Activated T-helper 2 cell treated with anti-CD3 and anti-CD28 coated beads, Interferon-gamma antibody, Interleukin-2, Interleukin-4, amounts not matched to agents 10 μg/mL and 5 μg/mL and 100 μg/mL, durations not matched to agents 14 hours and 24 hours and 36 hours (primary cell): ENCODE results near the gene CTPS1. TPM values are rescaled to one million over a fixed set of nuclear protein-coding genes. Genes with fewer than 3 reads are reported as not detected.
A peak's percentile ranks its signal among the peaks of the same experiment; 100 is the strongest.

ENCODE experiments used
- DNase-seq: peaks from one replicate; pipeline ENCODE4 v3.0.0; 2021; ENCODE audit warnings: low spot score
- H3K27ac Mint-ChIP-seq: one replicate; pipeline ENCODE4 v1.8.0; 2021; ENCODE audit warnings: mixed read lengths
- H3K27me3 Mint-ChIP-seq: one replicate; pipeline ENCODE4 v1.8.0; 2021; ENCODE audit warnings: low read depth, mixed read lengths
- H3K36me3 Mint-ChIP-seq: one replicate; pipeline ENCODE4 v1.8.0; 2021; ENCODE audit warnings: low read depth, mixed read lengths
- H3K4me1 Mint-ChIP-seq: one replicate; pipeline ENCODE4 v1.8.0; 2021; ENCODE audit warnings: low read depth, mixed read lengths
- H3K4me3 Mint-ChIP-seq: one replicate; pipeline ENCODE4 v1.8.0; 2021; ENCODE audit warnings: low read depth, mild to moderate bottlenecking, moderate library complexity, mixed read lengths
- H3K9me3 Mint-ChIP-seq: one replicate; pipeline ENCODE4 v1.8.0; 2021; ENCODE audit warnings: mixed read lengths
- intact Hi-C: fragments of 100-400 bp; cut with micrococcal nuclease; formaldehyde crosslinking; loops from one replicate; pipeline ENCODE4 v1.15.1; 2023
- total RNA-seq: library from RNA; stranded (reverse); gene quantifications from 2 replicates; pipeline ENCODE4 v1.2.3, GENCODE V29; 2022

CTPS1 gene
- total RNA-seq, 1 donor from 2014 or later: 124 TPM

GRCh38 chr1:40976952-40977690, 2.4 kb upstream of the CTPS1 start:
- peak overlapping the region; percentile 0 for H3K27ac Mint-ChIP-seq
- DNase-seq: no peak
- peaks cover 17% of the 10 kb centered on the region for H3K36me3 Mint-ChIP-seq
- peaks cover 42% of the 10 kb centered on the region for H3K4me1 Mint-ChIP-seq
- H3K27me3 Mint-ChIP-seq: no peaks in the 10 kb centered on the region
- intact Hi-C loops: no loop called here
- no peaks in the 10 kb centered on the region for H3K9me3 Mint-ChIP-seq
- no peak overlapping the region for H3K4me3 Mint-ChIP-seq

- H3K36me3 Mint-ChIP-seq: peaks cover 23% of the 10 kb centered on the region
Observed at GRCh38 chr1:40977716-40978115, 1.8 kb upstream of the CTPS1 start.

GRCh38 chr1:40978886-40979240, 633 bp upstream of the CTPS1 start:
- peak overlapping the region; percentile 94 for H3K27ac Mint-ChIP-seq
- peak; percentile 12 for DNase-seq
- intact Hi-C loops: no loop called here
- H3K4me3 Mint-ChIP-seq: peak overlapping the region; percentile 85
- peaks cover 55% of the 10 kb centered on the region for H3K4me1 Mint-ChIP-seq
- H3K36me3 Mint-ChIP-seq: peaks cover 32% of the 10 kb centered on the region
- no peaks in the 10 kb centered on the region for H3K27me3 Mint-ChIP-seq
- H3K9me3 Mint-ChIP-seq: no peaks in the 10 kb centered on the region

More at GRCh38 chr1:40977716-40978115, 1.8 kb upstream of the CTPS1 start:
- no peak for DNase-seq
- Mint-ChIP-seq H3K9me3 (no peaks in the 10 kb centered on the region), H3K4me1 (peaks cover 48% of the 10 kb centered on the region), H3K4me3 (no peak overlapping the region), H3K27me3 (no peaks in the 10 kb centered on the region), H3K27ac (no peak overlapping the region)
- intact Hi-C loops: no loop called here

GRCh38 chr1:40980068-40980452, 564 bp downstream of the CTPS1 start:
- no peak for DNase-seq
- Mint-ChIP-seq H3K4me3 (peak overlapping the region; percentile 98), H3K4me1 (peaks cover 54% of the 10 kb centered on the region), H3K27me3 (no peaks in the 10 kb centered on the region), H3K36me3 (peaks cover 44% of the 10 kb centered on the region), H3K27ac (peak overlapping the region; percentile 97), H3K9me3 (no peaks in the 10 kb centered on the region)
- intact Hi-C loops: loop anchor here (5.0 to 10.0 kb wide), 3 partner anchors 265 to 1705 kb away; partner anchors contain the start of genes NFYC, SCMH1 and YBX1

- Mint-ChIP-seq H3K27ac (peak overlapping the region; percentile 97), H3K36me3 (peaks cover 50% of the 10 kb centered on the region), H3K4me1 (peaks cover 59% of the 10 kb centered on the region), H3K9me3 (no peaks in the 10 kb centered on the region), H3K27me3 (no peaks in the 10 kb centered on the region), H3K4me3 (peak overlapping the region; percentile 98)
- DNase-seq: peak; percentile 48
- intact Hi-C loops: loop anchor here (5.0 to 10.0 kb wide), 3 partner anchors 264 to 1704 kb away; partner anchors contain the start of genes NFYC, SCMH1 and YBX1
Observed at GRCh38 chr1:40980453-40981121, 1.1 kb downstream of the CTPS1 start.

GRCh38 chr1:40981691-40982448, 2.4 kb downstream of the CTPS1 start:
- Mint-ChIP-seq H3K27ac (peak overlapping the region; percentile 48), H3K36me3 (peaks cover 62% of the 10 kb centered on the region), H3K9me3 (no peaks in the 10 kb centered on the region), H3K27me3 (no peaks in the 10 kb centered on the region), H3K4me3 (peak overlapping the region; percentile 98), H3K4me1 (peaks cover 61% of the 10 kb centered on the region)
- intact Hi-C loops: loop anchor here (5.0 to 10.0 kb wide), 3 partner anchors 263 to 1703 kb away; partner anchors contain the start of genes NFYC, SCMH1 and YBX1
- no peak for DNase-seq

GRCh38 chr1:40982721-40983120, 3.2 kb downstream of the CTPS1 start:
- no peak overlapping the region for H3K4me3 Mint-ChIP-seq
- intact Hi-C loops: loop anchor here (5.0 to 10.0 kb wide), 3 partner anchors 262 to 1702 kb away; partner anchors contain the start of genes NFYC, SCMH1 and YBX1
- no peak for DNase-seq
- no peak overlapping the region for H3K27ac Mint-ChIP-seq
- H3K27me3 Mint-ChIP-seq: no peaks in the 10 kb centered on the region
- peaks cover 59% of the 10 kb centered on the region for H3K4me1 Mint-ChIP-seq
- H3K36me3 Mint-ChIP-seq: peaks cover 71% of the 10 kb centered on the region
- H3K9me3 Mint-ChIP-seq: no peaks in the 10 kb centered on the region

- Mint-ChIP-seq H3K9me3 (no peaks in the 10 kb centered on the region), H3K4me1 (peaks cover 59% of the 10 kb centered on the region), H3K27me3 (no peaks in the 10 kb centered on the region), H3K36me3 (peaks cover 77% of the 10 kb centered on the region), H3K4me3 (peak overlapping the region; percentile 10), H3K27ac (peak overlapping the region; percentile 78)
- DNase-seq: no peak
- intact Hi-C loops: loop anchor here (5.0 to 10.0 kb wide), 3 partner anchors 262 to 1702 kb away; partner anchors contain the start of genes NFYC, SCMH1 and YBX1
Observed at GRCh38 chr1:40983286-40983685, 3.8 kb downstream of the CTPS1 start.

- no peaks in the 10 kb centered on the region for H3K27me3 Mint-ChIP-seq
- no peak for DNase-seq
- peak overlapping the region; percentile 66 for H3K4me3 Mint-ChIP-seq
- H3K9me3 Mint-ChIP-seq: no peaks in the 10 kb centered on the region
- H3K36me3 Mint-ChIP-seq: peaks cover 84% of the 10 kb centered on the region
- intact Hi-C loops: loop anchor here (1.0 to 10.0 kb wide), 4 partner anchors 19 to 1701 kb away; partner anchors contain the start of genes NFYC, SCMH1 and YBX1
- H3K4me1 Mint-ChIP-seq: peaks cover 59% of the 10 kb centered on the region
- peak overlapping the region; percentile 93 for H3K27ac Mint-ChIP-seq
Observed at GRCh38 chr1:40984066-40984465, 4.6 kb downstream of the CTPS1 start.

GRCh38 chr1:40984531-40984930, 5.0 kb downstream of the CTPS1 start:
- Mint-ChIP-seq H3K27ac (peak overlapping the region; percentile 93), H3K4me1 (peaks cover 58% of the 10 kb centered on the region), H3K4me3 (peak overlapping the region; percentile 66), H3K27me3 (no peaks in the 10 kb centered on the region), H3K9me3 (no peaks in the 10 kb centered on the region), H3K36me3 (peaks cover 89% of the 10 kb centered on the region)
- intact Hi-C loops: loop anchor here (1.0 to 10.0 kb wide), 4 partner anchors 19 to 1700 kb away; partner anchors contain the start of genes NFYC, SCMH1 and YBX1
- DNase-seq: no peak

- Mint-ChIP-seq H3K36me3 (peaks cover 95% of the 10 kb centered on the region), H3K27ac (peak overlapping the region; percentile 72), H3K4me1 (peaks cover 58% of the 10 kb centered on the region), H3K4me3 (no peak overlapping the region), H3K27me3 (no peaks in the 10 kb centered on the region), H3K9me3 (no peaks in the 10 kb centered on the region)
- no peak for DNase-seq
- intact Hi-C loops: loop anchor here (10.0 kb wide), 2 partner anchors 260 to 1700 kb away; partner anchors contain the start of genes SCMH1 and YBX1
Observed at GRCh38 chr1:40985161-40985560, 5.7 kb downstream of the CTPS1 start.

GRCh38 chr1:40985875-40986274, 6.4 kb downstream of the CTPS1 start:
- H3K4me1 Mint-ChIP-seq: peaks cover 59% of the 10 kb centered on the region
- no peaks in the 10 kb centered on the region for H3K27me3 Mint-ChIP-seq
- intact Hi-C loops: loop anchor here (10.0 kb wide), 2 partner anchors 259 to 1699 kb away; partner anchors contain the start of genes SCMH1 and YBX1
- no peak for DNase-seq
- no peaks in the 10 kb centered on the region for H3K9me3 Mint-ChIP-seq
- H3K36me3 Mint-ChIP-seq: peaks cover 96% of the 10 kb centered on the region
- H3K27ac Mint-ChIP-seq: peak overlapping the region; percentile 72
- no peak overlapping the region for H3K4me3 Mint-ChIP-seq
